Stimulated activated CD4-positive, alpha-beta T cell treated with anti-CD3 and anti-CD28 coated beads, Interleukin-1b, Interleukin-23, amount 100 ng/mL, for 4 hours (primary cell): ENCODE data around the gene WWC2.

Experiments
- DNase-seq, 2 donors: peaks; one replicate each; pipeline ENCODE4 v3.0.0-alpha.2; 2020; ENCODE audit warnings: low read depth in 2 of 2

WWC2 gene

DNA sequence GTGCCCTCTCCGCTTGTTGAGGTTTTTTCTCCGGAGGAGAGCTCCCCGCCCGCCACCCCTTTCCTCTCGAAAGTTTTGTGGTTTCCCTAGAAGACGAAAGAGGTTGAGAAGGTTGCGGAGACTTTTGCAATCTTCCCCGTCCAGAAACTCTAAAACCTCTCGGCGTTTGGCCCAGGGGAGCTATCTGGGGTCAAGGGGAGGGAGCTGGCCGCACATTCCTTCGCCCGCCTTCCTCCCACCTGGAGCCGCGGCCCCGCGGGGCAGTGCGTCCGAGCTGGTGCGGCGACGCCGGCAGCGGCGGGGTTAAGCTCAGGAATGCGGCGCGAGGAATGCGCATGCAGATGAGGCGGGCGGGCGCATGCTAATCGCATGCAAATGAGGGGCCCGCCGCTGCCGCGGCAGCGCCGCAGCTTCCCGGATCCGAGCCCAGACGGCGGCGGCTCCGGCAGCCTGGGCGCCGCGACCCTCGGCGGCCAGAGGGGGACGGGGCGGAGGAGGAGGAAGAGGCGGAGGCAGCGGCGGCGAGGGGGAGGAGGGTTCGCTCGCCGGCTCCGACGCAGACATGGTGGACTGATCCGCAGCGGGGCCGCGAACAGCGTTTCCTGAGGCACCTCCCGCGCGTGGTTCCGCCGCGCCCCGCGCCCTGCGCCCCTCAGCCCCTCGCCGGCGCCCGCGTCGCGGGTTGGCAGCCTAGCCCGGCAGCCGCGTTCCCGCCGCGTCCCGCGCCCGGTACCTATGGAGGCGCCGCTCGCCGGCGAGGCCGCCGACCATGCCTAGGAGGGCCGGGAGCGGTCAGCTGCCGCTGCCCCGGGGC lies at the start of gene WWC2:
Gene WWC2, plus strand, starts transcription at position 535 of the 814 bp plus-strand sequence. Its CDS starts 235 bp downstream, at position 770.
- DNase-seq = peak; percentile 43 to 56

DNA sequence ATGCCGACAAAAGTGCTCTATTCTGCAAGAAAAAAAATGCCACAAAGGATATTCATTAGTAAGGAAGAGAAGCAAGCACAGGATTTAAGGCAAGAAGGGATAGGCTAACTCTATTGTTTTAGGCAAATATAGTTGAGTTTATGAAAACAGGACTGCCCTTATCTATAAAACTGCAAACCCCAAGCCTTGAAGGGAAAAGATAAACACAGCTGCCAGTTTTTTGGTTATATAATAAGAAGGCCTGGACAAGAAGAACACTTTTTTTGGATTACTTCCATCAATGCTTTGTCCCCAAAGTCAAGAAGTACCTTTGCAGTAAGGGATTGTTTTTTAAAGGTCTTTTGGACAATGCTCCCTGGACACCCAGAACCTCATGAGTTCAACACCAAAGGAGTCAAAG lies 45.4 kb upstream of the WWC2 start:
- DNase-seq = no peak

- DNase-seq = no peak
These were observed 41.8 kb upstream of the WWC2 start for GRCh38 chr4:183057255-183057654.

DNA sequence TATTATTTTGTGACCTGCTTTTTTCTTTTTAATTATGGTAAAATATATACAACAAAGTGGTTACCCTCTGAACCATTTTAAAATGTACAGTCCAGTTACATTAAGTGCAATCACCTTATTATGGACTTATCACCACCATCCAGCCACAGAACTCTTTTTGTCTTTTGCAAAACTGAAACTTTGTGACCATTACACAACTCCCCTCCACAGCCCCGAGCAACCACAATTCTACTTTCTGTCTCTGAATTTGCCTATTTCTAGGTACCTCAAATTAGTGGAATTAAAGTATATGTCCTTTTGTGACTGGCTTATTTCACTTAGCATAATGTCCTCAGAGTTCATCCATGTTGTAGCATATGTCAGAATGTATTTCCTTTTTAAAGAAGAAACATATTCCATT lies 39.3 kb upstream of the WWC2 start:
- DNase-seq = no peak

DNA sequence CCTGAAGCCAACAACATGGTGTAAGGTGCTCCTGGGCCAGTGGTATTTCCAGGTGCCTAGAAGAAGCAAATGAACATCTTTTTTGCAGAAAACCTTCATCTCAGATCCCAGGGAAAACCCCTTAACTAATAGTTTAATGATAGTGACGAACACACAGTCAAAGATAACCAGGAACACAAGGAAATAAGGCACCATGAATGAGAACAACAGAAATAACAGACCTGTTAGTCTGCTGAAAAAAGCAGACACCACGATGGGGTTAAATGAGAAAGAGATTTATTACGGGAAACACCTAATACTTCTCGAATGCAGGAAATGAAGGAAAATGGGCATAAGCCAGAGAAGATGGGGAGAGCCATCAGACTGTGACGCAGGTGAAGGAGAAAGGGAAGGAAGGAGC lies 30.6 kb upstream of the WWC2 start:
- DNase-seq = no peak

DNA sequence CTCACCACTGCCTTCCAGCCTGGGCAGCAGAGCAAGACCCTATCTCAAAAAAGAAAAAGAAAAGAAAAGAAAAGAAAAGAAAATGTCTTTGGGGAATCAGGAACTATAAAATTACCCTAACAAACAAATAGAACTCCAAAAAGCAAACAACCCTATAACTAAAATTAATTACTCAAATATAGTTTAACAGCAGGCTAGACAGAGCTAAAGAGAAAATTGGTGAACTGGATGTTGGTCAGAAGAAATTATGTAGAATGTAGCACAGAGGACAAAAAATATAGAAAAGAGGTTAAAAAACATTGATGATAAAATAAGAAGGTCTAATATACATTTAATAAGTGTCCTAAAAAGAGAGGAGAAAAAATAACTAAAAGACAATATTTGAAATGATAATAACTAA lies 27.8 kb upstream of the WWC2 start:
- no peak for DNase-seq

- no peak for DNase-seq
These were observed 26.9 kb upstream of the WWC2 start for GRCh38 chr4:183072176-183072575.

- DNase-seq = no peak
These were observed 25.3 kb upstream of the WWC2 start for GRCh38 chr4:183073838-183074145.

GRCh38 chr4:183074288-183074990 lies 24.6 kb upstream of the WWC2 start:
- DNase-seq = no peak

GRCh38 chr4:183078634-183079033 lies 20.4 kb upstream of the WWC2 start:
- no peak for DNase-seq

- DNase-seq = no peak
These were observed 18.5 kb upstream of the WWC2 start for GRCh38 chr4:183080372-183081115.

DNA sequence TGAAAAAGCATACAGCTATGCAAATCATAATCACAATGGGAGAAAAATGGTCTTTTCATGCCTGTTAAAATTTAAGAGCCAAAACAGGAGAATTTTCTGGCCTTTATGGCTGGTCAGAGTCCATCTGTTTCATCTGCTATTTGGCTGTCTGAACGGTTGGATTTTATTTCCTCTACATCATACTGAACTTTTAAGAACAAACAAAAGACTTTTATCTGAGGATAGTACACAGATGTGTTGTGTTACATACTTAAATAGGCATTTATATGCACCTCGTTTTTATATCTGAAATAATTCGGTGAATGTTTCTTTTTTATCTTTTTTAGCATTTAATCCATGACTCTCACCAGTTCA lies 18.0 kb upstream of the WWC2 start:
- no peak for DNase-seq

- DNase-seq = no peak
These were observed 17.0 kb upstream of the WWC2 start for GRCh38 chr4:183082053-183082452.

DNA sequence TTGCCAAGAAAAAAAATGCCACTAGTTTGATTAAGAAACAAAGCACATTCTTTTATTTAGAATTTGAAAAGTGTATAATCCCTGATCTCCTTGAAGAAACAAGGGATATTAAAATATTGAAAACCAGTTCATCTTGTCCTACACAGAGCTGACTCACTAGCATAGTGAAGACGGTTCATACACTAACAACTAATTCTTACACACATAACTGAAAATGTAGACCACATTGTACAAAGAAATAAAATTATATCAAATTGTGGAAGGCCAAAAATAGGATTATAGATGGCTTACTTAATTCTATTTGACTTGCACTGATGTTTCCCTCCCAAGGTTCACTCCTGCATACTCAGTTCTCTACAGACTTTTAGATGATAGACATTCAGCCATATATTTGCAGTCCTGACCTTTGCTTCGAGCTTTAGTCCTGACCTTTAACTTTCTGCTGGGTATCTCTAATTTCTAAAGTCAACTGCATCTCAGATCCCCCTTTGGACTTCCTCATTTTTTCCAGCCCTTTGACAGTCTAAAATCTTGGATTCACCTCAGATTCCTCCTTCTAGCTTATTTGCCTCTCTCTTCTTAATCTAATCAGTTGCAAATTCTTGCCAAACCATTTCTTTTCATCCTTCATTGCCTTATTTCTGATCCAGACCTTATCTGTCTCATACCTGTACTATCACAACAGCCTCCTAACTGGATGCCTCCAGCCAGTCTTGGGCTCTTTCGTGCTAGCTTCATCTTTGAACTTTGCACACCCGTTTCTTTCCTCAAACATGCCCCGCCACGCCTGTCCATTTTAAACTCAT lies 4.5 kb upstream of the WWC2 start:
- no peak for DNase-seq

DNA sequence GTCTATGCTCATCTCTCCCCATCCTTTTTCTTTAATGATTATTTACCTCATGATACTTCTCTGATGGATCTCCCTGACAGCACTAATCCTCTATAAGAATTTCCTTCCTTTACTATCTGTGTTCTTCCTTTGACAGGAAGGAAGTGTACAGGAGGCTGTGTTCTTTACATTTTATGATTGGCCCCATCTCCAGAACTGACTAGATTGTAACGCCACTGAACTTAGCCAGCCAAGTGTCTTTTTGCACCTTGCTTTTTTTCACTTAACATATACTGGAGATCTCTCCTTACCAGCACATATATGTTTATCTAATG lies 3.9 kb upstream of the WWC2 start:
- DNase-seq = no peak

DNA sequence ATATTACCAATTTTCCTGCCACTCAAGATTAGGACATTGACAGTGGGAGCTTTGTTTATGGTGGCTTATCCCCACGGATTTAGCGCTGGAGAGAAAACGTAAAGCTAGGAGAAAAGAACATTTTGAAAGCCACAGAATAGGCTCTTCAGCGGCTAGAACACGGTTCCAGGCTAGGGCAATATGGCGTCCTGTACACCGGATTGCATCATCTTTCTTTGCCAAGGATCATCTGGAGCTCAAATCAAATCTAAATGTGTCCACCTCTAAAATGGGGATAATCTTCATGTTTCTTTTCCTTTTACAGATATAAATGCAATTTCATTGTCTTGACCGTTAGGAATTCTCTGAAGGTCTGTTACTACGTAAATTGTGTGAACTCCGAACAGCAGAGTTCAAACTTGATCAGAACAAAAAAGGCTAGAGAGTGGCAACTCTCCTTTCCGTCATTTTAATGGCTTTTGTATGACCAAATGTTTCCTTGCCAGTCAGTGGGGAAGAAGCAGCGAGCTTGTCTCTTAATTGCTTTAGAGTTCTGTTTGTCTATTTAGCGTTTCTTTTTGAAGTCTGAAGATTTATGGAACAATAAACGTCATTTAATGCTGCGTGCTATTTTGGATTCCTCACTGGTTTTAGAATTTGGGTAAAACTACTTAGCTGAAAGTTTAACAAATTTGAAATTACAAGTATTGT lies 2.6 kb upstream of the WWC2 start:
- DNase-seq = no peak

GRCh38 chr4:183097231-183098018 lies 1.6 kb upstream of the WWC2 start:
- no peak for DNase-seq

- DNase-seq = peak in 1 of 2 donors; percentile 2
These were observed 886 bp upstream of the WWC2 start for GRCh38 chr4:183098019-183098722.

- DNase-seq = peak in 1 of 2 donors; percentile 2
These were observed 660 bp downstream of the WWC2 start for GRCh38 chr4:183099537-183100297.

DNA sequence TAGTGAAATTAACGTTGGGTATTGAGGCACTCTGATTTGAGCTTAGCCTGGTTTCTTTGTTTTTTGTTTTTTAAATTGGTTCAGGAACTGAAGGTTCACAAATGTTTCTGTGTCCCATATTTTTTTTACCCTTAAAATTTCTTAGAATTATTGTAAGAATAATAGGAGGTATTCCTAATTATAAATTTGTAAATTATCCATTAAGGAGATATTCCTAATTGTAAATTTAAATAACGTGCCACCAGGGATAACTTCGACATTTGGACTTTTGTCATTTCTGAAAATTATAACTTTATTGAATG lies 1.2 kb downstream of the WWC2 start:
- DNase-seq = no peak
